Hair follicular keratinocyte (primary cell): Measurements from ENCODE around the gene SUMO3. TPM values are rescaled to one million over a fixed set of nuclear protein-coding genes. Genes with fewer than 3 reads are reported as not detected.

Experiments used
- total RNA-seq: library from RNA; depleted of rRNA; stranded (reverse); fragments of >200 nt; gene quantifications from 2 replicates; pipeline ENCODE4 v1.2.3, GENCODE V29; 2015

The SUMO3 gene
- 82.6 and 98.3 TPM in 2 replicates for total RNA-seq

DNA sequence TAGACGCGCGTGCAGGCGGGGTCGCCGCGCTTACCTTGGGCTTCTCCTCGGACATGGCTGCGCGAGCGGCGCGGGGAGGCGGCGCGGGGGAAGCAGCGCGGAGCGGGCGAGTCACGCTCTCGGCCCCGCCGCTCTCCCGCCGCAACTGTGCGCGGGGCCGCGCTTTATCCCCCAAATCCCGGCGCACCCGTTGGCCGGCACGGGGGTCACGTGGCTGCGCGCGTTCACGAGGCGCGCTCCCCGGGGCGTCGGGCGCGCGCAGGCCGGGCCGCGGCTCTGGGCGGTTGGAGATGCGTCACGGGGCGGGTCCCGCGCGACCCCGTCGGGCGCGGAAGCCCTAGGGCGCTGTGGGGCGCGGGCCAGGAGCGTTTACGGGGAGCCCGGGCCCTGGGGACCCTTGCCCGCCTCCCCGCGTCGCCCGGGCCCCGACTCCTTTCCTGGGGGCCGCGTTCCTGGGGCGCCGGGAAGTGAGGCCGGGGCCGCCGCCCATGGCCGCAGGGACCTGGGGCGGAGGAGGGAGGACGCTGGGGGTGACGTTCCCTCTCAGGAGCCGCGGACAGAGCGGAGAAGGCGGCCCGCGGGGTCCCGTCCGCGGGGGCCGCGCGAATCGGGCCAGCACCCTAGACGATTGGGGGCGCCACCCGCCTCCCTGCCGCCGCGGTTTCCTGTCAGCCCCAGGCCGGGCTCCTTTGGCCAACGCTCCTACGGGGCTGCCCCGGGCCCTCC lies at the start of gene SUMO3:
SUMO3 (minus strand) TSS at position 149 of the 726 bp plus-strand sequence; CDS start at position 55, 94 bp downstream.

DNA sequence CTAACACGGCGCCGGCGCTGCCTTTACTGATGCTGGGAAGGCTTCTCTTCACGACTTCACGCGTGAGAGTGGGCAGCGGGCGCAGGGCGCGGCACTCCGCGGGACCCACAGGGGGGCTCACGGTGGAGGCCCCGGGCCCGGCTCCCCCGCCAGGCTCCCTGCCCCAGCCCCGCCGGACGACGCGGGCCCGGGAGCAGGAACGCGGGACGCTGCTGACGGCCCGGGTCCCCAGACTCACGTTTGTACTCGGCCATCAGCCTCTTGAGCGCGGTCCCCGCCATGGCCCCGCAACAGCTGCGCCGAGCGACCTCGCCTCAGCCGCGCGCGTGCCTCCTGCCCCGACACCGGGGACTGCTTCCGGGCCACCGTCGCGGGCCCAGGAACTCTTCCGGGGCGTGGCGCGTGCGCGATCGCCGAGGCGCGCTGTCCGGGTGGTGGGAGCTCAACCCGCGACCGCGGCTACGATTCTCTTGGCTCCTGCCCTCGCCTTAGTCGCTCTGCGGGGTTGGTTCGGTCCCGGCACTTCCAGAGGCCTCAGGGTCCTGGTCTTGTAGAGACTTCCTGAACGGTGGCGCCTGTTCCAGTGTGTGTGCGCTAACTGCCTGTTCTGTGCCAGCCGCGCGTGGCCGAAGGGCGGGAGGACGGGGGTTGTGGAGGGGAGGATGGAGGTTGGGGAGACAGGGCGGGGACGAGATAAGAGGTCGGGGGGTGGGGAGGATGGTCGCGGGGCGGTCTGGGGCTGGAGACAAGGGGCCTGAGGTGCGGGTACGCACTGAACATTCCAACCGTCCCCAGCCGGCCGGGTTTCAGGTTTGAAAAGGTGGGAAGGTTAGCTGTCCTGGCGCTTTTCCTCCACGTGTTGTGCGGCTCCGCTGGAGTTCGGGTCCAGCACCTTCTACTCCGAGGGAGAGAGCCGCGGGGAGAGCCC lies 16.1 kb downstream of the SUMO3 start, which contains the start of gene UBE2G2:
UBE2G2 (minus strand) TSS at position 353 of the 928 bp plus-strand sequence; CDS start at position 281, 72 bp downstream.

Other genes with a start within 250 kb of the SUMO3 start
- not detected in 2 replicates for gene KRTAP10-4, start 244.3 kb downstream of the SUMO3 start, total RNA-seq
- not detected in 2 replicates for gene KRTAP10-5, start 237.5 kb downstream of the SUMO3 start, total RNA-seq
- not detected in 2 replicates for gene KRTAP10-6, start 225.6 kb downstream of the SUMO3 start, total RNA-seq
- gene KRTAP10-7, start 217.5 kb downstream of the SUMO3 start, total RNA-seq = not detected in 2 replicates
- gene KRTAP10-8, start 206.0 kb downstream of the SUMO3 start, total RNA-seq = not detected in 2 replicates
- gene KRTAP10-9, start 191.0 kb downstream of the SUMO3 start, total RNA-seq = not detected in 2 replicates
- not detected in 2 replicates for gene KRTAP10-10, start 180.7 kb downstream of the SUMO3 start, total RNA-seq
- not detected in 2 replicates for gene KRTAP10-11, start 171.6 kb downstream of the SUMO3 start, total RNA-seq
- not detected in 2 replicates for gene KRTAP12-4, start 163.4 kb downstream of the SUMO3 start, total RNA-seq
- not detected in 2 replicates for gene KRTAP12-3, start 160.1 kb downstream of the SUMO3 start, total RNA-seq
- gene KRTAP12-2, start 151.1 kb downstream of the SUMO3 start, total RNA-seq = not detected in 2 replicates
- gene KRTAP12-1, start 135.9 kb downstream of the SUMO3 start, total RNA-seq = not detected in 2 replicates
- not detected in 2 replicates for gene KRTAP10-12, start 120.9 kb downstream of the SUMO3 start, total RNA-seq
- not detected in 2 replicates for gene TSPEAR, start 106.5 kb downstream of the SUMO3 start, total RNA-seq
- gene UBE2G2, start 16.2 kb downstream of the SUMO3 start, total RNA-seq = 41.7 and 46.1 TPM in 2 replicates
- gene PTTG1IP, start 55.6 kb upstream of the SUMO3 start, total RNA-seq = 99.3 and 152 TPM in 2 replicates
- 1.6 and 3.5 TPM in 2 replicates for gene ITGB2, start 102.8 kb upstream of the SUMO3 start, total RNA-seq
- 29.9 and 39.7 TPM in 2 replicates for gene SLX9, start 122.0 kb upstream of the SUMO3 start, total RNA-seq